BJ (cell line): ENCODE data around the gene VSTM2B. TPM values are rescaled to one million over a fixed set of nuclear protein-coding genes. Genes with fewer than 3 reads are reported as not detected.

Experiments used
- CTCF ChIA-PET: fragments of 350-600 bp; formaldehyde crosslinking; extraction: SDS; loops from one replicate; lab custom pipeline; 2021; ENCODE audit warnings: antibody characterized with exemption, inconsistent platforms; lab: Yijun Ruan, JAX
- POLR2A ChIA-PET: fragments of 300-600 bp; sonication (Branson Sonifier 250); formaldehyde crosslinking; extraction: SDS; loops from one replicate; lab custom pipeline; 2021; ENCODE audit warnings: antibody characterized with exemption; lab: Charles Lee
- DNase-seq: peaks from one replicate; pipeline ENCODE4 v3.0.0-alpha.2; 2011; ENCODE audit warnings: low read depth
- H3K27me3 ChIP-seq: 2 replicates; pipeline ENCODE4 v1.6.0; 2011; ENCODE audit warnings: low read length; ENCODE audit not compliant: control insufficient read depth, insufficient read depth
- H3K36me3 ChIP-seq: 2 replicates; pipeline ENCODE4 v1.5.1; 2011; ENCODE audit warnings: low read length; ENCODE audit not compliant: control insufficient read depth, insufficient read depth
- H3K4me3 ChIP-seq: 2 replicates; pipeline ENCODE4 v1.5.1; 2011; ENCODE audit warnings: low read depth, mild to moderate bottlenecking, control low read depth, low read length
- CTCF ChIP-seq: IDR thresholded peaks from 2 replicates; pipeline ENCODE4 v1.5.1; 2011; ENCODE audit warnings: low read depth, mild to moderate bottlenecking, control low read depth, inconsistent platforms, low read length, moderate library complexity; ENCODE audit not compliant: insufficient read depth
- polyA plus RNA-seq: library from polyadenylated mRNA; depleted of rRNA; stranded (reverse); fragments of >200 nt; gene quantifications from 2 replicates; pipeline ENCODE4 v1.2.3, GENCODE V29; 2011

The VSTM2B gene
- polyA plus RNA-seq, 1 experiment = not detected

GRCh38 chr19:29535984-29536508, 10.3 kb downstream of the VSTM2B start:
- ChIA-PET POLR2A (no interaction called here), CTCF (interaction anchor here (1.0 kb wide), 1 partner anchor 8 kb away, joined by 3 read pairs; no protein-coding TSS in a partner anchor)
- Histone ChIP-seq H3K36me3 (no peaks in the 10 kb centered on the region), H3K4me3 (no peak overlapping the region), H3K27me3 (peaks cover 1% of the 10 kb centered on the region; the same call in 1 of the 2 replicates)
- TF ChIP-seq CTCF = no peak
- DNase-seq = no peak

- Histone ChIP-seq H3K36me3 (no peaks in the 10 kb centered on the region), H3K4me3 (no peak overlapping the region), H3K27me3 (no peaks in the 10 kb centered on the region)
- CTCF ChIA-PET = interaction anchor here (1.0 kb wide), 1 partner anchor 9 kb away, joined by 3 read pairs; no protein-coding TSS in a partner anchor
- no peak for TF ChIP-seq CTCF
- POLR2A ChIA-PET = no interaction called here
- DNase-seq = no peak
Measured at GRCh38 chr19:29537181-29537580, 11.4 kb downstream of the VSTM2B start.

- TF ChIP-seq CTCF = no peak
- Histone ChIP-seq H3K27me3 (no peaks in the 10 kb centered on the region), H3K4me3 (no peak overlapping the region), H3K36me3 (no peaks in the 10 kb centered on the region)
- CTCF ChIA-PET = no interaction called here
- DNase-seq = no peak
- POLR2A ChIA-PET = no interaction called here
Measured at GRCh38 chr19:29537601-29538000, 11.8 kb downstream of the VSTM2B start.

GRCh38 chr19:29538146-29538545, 12.4 kb downstream of the VSTM2B start:
- ChIA-PET POLR2A (no interaction called here), CTCF (no interaction called here)
- no peak for TF ChIP-seq CTCF
- Histone ChIP-seq H3K4me3 (no peak overlapping the region), H3K36me3 (no peaks in the 10 kb centered on the region), H3K27me3 (no peaks in the 10 kb centered on the region)
- no peak for DNase-seq

GRCh38 chr19:29538651-29539050, 12.9 kb downstream of the VSTM2B start:
- no peaks in the 10 kb centered on the region for H3K36me3 ChIP-seq
- TF ChIP-seq CTCF = no peak
- DNase-seq = no peak
- ChIA-PET CTCF (interaction anchor here (0.9 to 2.7 kb wide), 2 partner anchors 8 to 10 kb away, joined by 3 to 16 read pairs; no protein-coding TSS in a partner anchor), POLR2A (no interaction called here)
- no peaks in the 10 kb centered on the region for H3K27me3 ChIP-seq
- H3K4me3 ChIP-seq = no peak overlapping the region
